Measurements from ENCODE around the gene FEM1A.
"Not testable (repeated sequence)": the region's sequence is repeated elsewhere in the genome, so short reads cannot be mapped to it uniquely, and the experiment has no call there.

The FEM1A gene, protein sequence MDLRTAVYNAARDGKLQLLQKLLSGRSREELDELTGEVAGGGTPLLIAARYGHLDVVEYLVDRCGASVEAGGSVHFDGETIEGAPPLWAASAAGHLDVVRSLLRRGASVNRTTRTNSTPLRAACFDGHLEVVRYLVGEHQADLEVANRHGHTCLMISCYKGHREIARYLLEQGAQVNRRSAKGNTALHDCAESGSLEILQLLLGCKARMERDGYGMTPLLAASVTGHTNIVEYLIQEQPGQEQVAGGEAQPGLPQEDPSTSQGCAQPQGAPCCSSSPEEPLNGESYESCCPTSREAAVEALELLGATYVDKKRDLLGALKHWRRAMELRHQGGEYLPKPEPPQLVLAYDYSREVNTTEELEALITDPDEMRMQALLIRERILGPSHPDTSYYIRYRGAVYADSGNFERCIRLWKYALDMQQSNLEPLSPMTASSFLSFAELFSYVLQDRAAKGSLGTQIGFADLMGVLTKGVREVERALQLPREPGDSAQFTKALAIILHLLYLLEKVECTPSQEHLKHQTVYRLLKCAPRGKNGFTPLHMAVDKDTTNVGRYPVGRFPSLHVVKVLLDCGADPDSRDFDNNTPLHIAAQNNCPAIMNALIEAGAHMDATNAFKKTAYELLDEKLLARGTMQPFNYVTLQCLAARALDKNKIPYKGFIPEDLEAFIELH
- total RNA-seq, result 41.0 to 160 (median 106) reads per million in 9 experiments

DNA sequence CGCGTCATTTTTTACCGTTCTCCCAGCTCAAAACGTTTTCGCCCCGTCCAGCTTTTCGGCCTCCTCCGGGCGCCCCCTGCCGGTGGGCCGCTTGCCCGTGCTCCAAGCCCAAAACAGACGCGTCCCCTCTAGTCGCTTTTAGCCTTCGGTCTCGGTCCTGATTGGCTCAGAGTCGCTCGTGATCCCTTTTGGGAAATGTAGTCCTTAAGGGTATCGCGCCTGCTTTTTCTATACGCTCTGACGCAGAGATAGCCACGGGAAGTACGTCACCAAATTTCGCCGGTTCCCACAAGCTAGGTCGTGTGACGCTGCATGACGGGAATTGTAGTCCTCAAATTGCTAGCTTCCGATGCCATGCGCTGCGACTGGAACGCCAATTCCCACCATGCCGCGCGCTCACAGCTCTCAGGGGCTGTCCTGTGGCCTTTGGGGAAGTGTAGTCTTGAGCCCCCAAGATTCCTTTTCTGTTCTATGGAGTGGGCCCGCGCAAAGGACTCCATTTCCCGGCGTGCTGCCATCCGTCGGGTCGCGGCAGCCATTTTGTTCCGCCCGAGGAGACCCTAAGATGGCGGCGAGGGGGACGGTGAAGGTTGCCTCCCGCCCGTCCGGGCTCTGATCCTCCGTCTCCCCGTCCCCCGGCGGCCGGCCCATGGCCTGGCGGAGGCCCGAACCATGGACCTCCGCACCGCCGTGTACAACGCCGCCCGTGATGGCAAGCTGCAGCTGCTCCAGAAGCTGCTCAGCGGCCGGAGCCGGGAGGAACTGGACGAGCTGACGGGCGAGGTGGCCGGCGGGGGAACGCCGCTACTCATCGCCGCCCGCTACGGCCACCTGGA is at the start of gene FEM1A:
Gene FEM1A, plus strand, starts transcription at position 552 of the 836 bp plus-strand sequence. Its CDS starts 121 bp downstream, at position 673.
- Mint-ChIP-seq H3K27ac (peak within 1 kb of the TSS; percentile 71 to 79), H3K9me3 (no peaks in the 10 kb centered on the region), H3K36me3 (ENCODE audit: insufficient read depth) (peaks cover 53% of the 10 kb centered on the region), H3K4me3 (peak within 1 kb of the TSS; percentile 65 to 66), H3K4me1 (ENCODE audit: low read depth in 2 of 2) (peaks cover 4 to 8% of the 10 kb centered on the region in 2 donors), H3K27me3 (peaks cover under 1 to 2% of the 10 kb centered on the region in 2 donors)
- peak; percentile 96 to 98 (median 97) for DNase-seq
- peak; percentile 90 for ATAC-seq (replicated peaks)

DNA sequence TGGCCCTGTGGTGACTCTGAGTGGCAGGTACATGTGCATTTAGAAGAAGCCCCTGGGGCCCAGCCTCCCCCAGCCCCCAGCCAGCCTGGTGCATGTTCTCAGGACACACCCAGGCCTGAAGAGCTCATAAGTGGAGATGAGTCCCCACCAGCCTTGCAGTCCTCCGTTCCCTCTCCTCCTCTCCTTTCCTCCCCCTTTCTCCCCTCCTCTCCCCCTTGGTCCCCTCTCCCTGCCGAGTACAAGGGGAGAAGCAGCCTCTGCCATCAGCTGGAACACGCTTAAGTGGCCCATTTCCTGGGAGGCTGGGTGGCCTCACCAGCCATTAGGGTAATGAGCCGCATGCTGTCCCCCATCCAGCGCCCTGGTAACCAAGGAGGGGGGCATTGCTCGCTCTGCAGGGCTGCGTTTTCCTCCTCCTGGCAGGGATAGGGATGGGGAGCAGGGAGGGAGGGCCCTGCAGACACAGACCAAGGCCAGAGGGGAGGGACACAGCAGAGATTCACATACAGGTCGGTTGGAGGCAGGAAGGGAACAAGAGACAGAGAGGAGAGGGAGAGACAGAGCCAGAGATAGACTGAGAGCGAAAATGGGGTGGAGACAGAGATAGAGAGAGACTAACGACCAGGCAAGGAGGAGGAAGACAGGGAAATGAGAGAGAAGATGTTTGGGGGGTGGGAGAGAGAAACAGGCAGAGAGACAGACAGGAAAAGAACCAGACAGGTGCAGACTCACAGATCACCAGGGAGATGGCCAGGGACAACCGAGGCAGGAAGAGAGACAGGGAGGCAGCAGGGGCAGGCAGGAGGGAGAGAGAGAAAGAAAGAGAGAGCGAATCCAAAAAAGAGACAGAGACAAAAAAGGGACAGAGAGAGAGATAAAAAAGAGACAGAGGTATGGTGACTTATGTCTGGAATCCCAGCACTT is 48.5 kb upstream of the FEM1A start:
- Mint-ChIP-seq H3K27ac (no peak overlapping the region), H3K27me3 (peaks cover 33 to 39% of the 10 kb centered on the region in 2 donors), H3K4me1 (ENCODE audit: low read depth in 2 of 2) (no peaks in the 10 kb centered on the region), H3K36me3 (ENCODE audit: insufficient read depth) (no peaks in the 10 kb centered on the region), H3K9me3 (no peaks in the 10 kb centered on the region), H3K4me3 (no peak overlapping the region)
- DNase-seq (no peak), ATAC-seq (replicated peaks) (no peak)

DNA sequence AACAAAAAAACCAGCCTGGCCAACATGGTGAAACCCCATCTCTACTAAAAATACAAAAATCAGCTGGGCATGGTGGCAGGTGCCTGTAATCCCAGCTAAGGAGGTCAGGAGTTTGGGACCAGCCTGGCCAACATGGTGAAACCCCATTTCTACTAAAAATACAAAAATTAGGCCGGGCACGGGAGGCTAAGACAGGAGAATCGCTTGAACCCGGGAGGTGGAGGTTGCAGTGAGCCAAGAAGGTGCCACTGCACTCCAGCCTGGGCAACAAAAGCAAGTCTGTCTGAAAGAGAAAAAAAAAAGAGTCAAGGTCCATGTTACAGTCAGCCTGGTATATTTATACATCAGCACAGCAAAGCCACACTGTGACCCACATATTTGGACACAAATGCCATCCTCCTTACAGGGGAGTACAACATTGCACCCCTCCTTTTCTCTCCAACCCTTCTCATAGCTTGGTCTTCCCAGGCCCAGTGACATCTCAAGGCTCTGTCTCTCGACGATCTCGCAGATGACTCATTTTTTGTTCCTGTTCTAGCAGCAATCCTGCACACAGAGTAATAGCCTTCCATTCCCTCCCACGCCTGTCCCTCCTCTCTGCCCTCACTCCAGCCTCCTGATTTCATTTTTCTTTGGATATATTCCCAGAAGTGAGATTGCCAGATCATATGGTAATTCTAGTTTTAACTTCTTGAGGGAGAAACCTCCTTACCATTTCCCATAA is 46.9 kb upstream of the FEM1A start:
- H3K9me3 Mint-ChIP-seq, result no peaks in the 10 kb centered on the region
- H3K4me3 Mint-ChIP-seq, result no peak overlapping the region
- H3K4me1 Mint-ChIP-seq (ENCODE audit: low read depth in 2 of 2), result no peaks in the 10 kb centered on the region
- H3K27me3 Mint-ChIP-seq, result peaks cover 41 to 49% of the 10 kb centered on the region in 2 donors
- DNase-seq (no peak), ATAC-seq (replicated peaks) (no peak)
- H3K27ac Mint-ChIP-seq, result no peak overlapping the region
- H3K36me3 Mint-ChIP-seq (ENCODE audit: insufficient read depth), result no peaks in the 10 kb centered on the region

DNA sequence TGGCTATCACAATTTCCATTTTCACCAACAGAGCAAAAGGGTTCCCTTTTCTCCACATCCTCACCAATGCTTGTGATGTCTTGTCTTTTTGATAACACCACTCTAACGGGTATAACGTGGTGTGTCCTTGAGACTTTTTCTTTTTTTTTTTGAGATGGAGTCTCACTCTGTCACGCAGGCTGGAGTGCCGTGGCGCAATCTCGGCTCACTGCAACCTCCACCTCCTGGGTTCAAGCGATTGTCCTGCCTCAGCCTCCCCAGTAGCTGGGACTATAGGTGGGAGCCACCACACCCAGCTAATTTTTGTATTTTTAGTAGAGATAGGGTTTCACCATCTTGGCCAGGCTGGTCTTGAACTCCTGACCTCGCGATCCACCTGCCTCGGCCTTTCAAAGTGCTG is 46.4 kb upstream of the FEM1A start:
- H3K4me3 Mint-ChIP-seq; ATAC-seq (replicated peaks); H3K27ac Mint-ChIP-seq; H3K36me3 Mint-ChIP-seq (ENCODE audit: insufficient read depth); H3K9me3 Mint-ChIP-seq; DNase-seq; H3K4me1 Mint-ChIP-seq (ENCODE audit: low read depth in 2 of 2): not testable (repeated sequence)
- H3K27me3 Mint-ChIP-seq, result peaks cover 47 to 55% of the 10 kb centered on the region in 2 donors

DNA sequence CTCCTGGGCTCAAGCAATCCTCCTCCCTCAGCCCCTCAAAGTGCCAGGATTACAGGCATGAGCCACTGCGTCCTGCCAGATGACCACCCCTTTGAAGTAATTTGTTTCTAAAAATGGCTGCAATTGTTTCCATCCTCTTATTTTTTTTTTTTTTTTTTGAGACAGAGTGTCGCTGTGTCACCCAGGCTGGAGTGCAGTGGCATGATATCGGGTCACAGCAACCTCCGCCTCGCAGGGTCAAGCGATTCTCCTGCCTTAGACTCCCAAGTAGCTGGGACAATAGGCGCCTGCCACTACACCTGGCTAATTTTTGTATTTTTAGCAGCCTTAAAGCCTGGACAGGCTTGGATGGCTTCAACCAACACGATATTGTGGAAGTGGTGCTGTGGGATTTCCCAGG is 45.5 kb upstream of the FEM1A start:
- Mint-ChIP-seq H3K27me3 (peaks cover 50 to 57% of the 10 kb centered on the region in 2 donors), H3K4me3 (no peak overlapping the region), H3K9me3 (no peaks in the 10 kb centered on the region), H3K27ac (no peak overlapping the region), H3K36me3 (ENCODE audit: insufficient read depth) (no peaks in the 10 kb centered on the region), H3K4me1 (ENCODE audit: low read depth in 2 of 2) (no peaks in the 10 kb centered on the region)
- ATAC-seq (replicated peaks) (no peak), DNase-seq (no peak)

DNA sequence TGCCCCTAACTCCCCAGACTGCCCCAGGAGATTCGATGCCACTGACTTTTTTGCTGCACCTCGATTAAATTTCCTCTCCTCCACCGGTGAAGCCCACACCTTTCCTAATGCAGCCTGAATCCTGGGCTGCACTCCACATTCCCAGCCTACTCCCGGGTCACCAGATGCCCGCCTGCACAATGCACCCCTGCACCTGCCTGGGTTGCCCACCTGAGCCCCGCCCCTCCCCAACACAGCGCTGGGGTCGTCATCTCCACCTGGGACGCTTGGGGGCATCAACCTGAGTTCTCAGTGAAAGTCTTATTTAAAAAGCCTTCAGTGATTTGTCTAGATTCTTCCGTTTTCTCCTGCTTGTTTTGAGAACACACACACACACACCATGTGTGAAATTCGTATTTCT is 43.3 kb upstream of the FEM1A start:
- ATAC-seq (replicated peaks) (no peak), DNase-seq (no peak)
- Mint-ChIP-seq H3K27me3 (peaks cover 44 to 50% of the 10 kb centered on the region in 2 donors), H3K27ac (no peak overlapping the region), H3K36me3 (ENCODE audit: insufficient read depth) (no peaks in the 10 kb centered on the region), H3K4me3 (no peak overlapping the region), H3K9me3 (no peaks in the 10 kb centered on the region), H3K4me1 (ENCODE audit: low read depth in 2 of 2) (no peaks in the 10 kb centered on the region)

DNA sequence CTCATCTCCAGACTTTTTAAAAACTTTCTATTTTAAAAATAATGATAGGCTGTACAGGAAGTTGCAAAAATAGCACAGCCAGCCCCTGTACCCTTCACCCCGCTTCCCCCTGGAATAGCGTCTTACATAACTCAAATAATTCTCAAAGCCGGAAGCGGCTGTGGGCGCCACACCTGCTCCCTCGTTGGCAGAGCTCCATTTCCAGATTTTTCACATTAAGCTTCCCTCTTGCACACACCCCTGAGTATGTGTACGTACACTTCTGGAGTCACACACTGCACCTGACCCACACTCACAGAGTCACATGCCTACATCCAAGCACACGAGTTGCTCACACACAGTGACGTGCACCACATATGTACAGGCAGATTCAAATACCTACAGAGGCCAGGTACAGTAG is 42.9 kb upstream of the FEM1A start:
- no peak overlapping the region for H3K4me3 Mint-ChIP-seq
- no peak overlapping the region for H3K27ac Mint-ChIP-seq
- H3K27me3 Mint-ChIP-seq, result peaks cover 40 to 50% of the 10 kb centered on the region in 2 donors
- DNase-seq (no peak), ATAC-seq (replicated peaks) (no peak)
- no peaks in the 10 kb centered on the region for H3K36me3 Mint-ChIP-seq (ENCODE audit: insufficient read depth)
- H3K9me3 Mint-ChIP-seq, result no peaks in the 10 kb centered on the region
- no peaks in the 10 kb centered on the region for H3K4me1 Mint-ChIP-seq (ENCODE audit: low read depth in 2 of 2)

DNA sequence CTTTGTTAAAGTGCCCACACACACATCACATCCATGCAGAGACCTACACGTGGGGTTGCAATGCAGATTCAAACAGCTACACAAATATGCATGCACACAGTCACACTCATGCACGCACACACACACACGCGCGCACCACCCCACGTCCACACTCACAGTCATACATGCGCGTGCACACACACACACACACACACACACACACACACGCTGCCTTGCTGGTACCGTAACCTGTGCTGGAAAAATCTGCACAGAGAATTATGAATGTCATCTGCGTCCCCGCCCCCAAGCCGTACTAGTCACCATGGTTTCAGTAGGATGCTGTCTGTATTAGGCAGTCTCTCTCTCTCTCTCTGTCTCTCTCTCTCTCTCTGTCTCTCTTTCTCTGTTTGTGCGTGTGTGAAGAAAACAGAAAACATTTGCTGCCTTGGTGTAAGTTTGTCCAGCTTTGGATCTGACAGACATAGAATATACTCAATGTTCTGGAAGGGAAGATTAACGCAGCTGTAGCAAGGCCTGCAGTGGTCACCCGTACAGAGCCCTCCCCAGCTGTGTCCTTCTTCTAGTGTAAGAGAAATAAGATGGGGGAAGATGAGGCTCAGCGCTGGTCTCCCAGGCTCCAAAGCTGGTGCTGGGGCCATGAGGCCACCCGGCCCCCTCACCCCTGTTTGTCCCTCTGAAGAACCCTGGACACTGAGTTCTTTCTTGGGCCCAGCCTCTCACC is 41.5 kb upstream of the FEM1A start:
- Mint-ChIP-seq H3K27ac (no peak overlapping the region), H3K9me3 (no peaks in the 10 kb centered on the region)

DNA sequence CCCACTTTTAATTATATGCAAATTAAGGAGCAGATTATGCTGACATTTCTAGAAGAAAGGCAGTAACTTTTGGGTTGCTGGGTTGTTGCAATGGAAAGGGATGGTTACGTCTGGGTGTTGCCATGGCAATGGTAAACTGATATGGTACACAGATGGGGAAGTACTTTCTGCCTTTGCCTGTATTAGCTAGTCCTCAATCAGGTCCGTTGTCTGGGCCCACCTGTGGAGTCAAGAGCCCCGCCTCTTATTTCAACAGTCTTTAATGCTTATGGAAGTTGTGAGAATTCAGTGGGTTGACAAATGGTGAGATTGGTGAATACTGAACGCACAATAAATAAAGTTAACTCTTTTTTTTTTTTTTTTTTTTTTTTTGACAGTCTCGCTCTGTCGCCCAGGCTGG is 37.3 kb upstream of the FEM1A start:
- H3K27ac Mint-ChIP-seq, result no peak overlapping the region
- DNase-seq (no peak), ATAC-seq (replicated peaks) (no peak)
- H3K4me1 Mint-ChIP-seq (ENCODE audit: low read depth in 2 of 2), result peaks cover 0 to under 1% of the 10 kb centered on the region in 2 donors
- H3K4me3 Mint-ChIP-seq, result no peak overlapping the region
- H3K36me3 Mint-ChIP-seq (ENCODE audit: insufficient read depth), result no peaks in the 10 kb centered on the region
- H3K9me3 Mint-ChIP-seq, result no peaks in the 10 kb centered on the region
- peaks cover 11 to 25% of the 10 kb centered on the region in 2 donors for H3K27me3 Mint-ChIP-seq

More for the DNA sequence above, 41.5 kb upstream of the FEM1A start:
- H3K4me3 Mint-ChIP-seq, result no peak overlapping the region
- H3K27me3 Mint-ChIP-seq, result peaks cover 39 to 50% of the 10 kb centered on the region in 2 donors
- H3K36me3 Mint-ChIP-seq (ENCODE audit: insufficient read depth), result no peaks in the 10 kb centered on the region
- ATAC-seq (replicated peaks), result no peak
- no peaks in the 10 kb centered on the region for H3K4me1 Mint-ChIP-seq (ENCODE audit: low read depth in 2 of 2)
- DNase-seq, result no peak

DNA sequence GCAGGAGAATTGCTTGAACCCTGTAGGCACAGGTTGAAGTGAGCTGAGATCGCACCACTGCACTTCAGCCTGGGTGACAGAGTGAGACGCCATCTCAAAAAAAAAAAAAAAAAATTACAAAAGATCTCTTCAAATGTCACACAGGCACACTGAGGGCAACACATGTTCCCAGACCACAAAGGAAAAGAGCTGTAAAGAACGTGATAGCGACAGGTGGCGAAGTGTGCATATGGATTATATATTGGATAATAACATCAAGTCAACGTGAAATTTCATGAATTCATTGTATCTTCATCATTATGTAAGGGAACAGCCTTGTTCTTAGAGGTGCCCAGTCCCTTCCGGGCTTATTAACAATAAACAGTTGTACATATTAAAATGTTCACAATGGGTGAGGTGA is 36.1 kb upstream of the FEM1A start:
- Mint-ChIP-seq H3K4me1 (ENCODE audit: low read depth in 2 of 2) (peaks cover 0 to 5% of the 10 kb centered on the region in 2 donors), H3K36me3 (ENCODE audit: insufficient read depth) (no peaks in the 10 kb centered on the region), H3K27me3 (peaks cover 0 to 16% of the 10 kb centered on the region in 2 donors), H3K4me3 (no peak overlapping the region), H3K9me3 (no peaks in the 10 kb centered on the region), H3K27ac (no peak overlapping the region)
- DNase-seq (no peak), ATAC-seq (replicated peaks) (no peak)

DNA sequence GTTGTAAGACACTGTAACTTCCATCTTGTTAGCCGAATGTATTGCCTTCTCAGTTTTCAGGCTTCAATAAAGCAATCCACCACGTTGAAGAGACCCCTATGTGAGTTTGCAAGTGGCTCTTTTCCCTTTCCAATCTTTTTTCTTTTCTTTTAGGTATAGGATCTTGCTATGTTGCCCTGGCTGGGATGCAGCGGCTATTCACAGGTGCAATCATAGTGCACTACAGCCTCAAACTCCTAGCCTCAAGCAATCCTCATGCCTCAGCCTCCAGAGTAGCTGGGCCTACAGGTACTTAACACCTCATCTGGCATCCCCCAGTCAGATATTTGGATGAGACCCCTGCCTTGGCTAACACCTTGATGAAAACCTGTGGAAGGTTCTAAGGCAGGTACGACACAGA is 33.5 kb upstream of the FEM1A start:
- ATAC-seq (replicated peaks), result no peak
- no peak overlapping the region for H3K27ac Mint-ChIP-seq
- no peaks in the 10 kb centered on the region for H3K9me3 Mint-ChIP-seq
- peaks cover 0 to 7% of the 10 kb centered on the region in 2 donors for H3K4me1 Mint-ChIP-seq (ENCODE audit: low read depth in 2 of 2)
- H3K4me3 Mint-ChIP-seq, result no peak overlapping the region
- DNase-seq, result no peak
- no peaks in the 10 kb centered on the region for H3K36me3 Mint-ChIP-seq (ENCODE audit: insufficient read depth)
- peaks cover 8 to 18% of the 10 kb centered on the region in 2 donors for H3K27me3 Mint-ChIP-seq

Measured in effector memory CD8-positive, alpha-beta T cell (primary cell).